ENCODE data around the gene LHCGR.
"Not testable (repeated sequence)": the region's sequence is repeated elsewhere in the genome, so short reads cannot be mapped to it uniquely, and the experiment has no call there.

LHCGR gene

GRCh38 chr2:48709096-48710034, 46.2 kb downstream of the LHCGR start:
- no peak for DNase-seq (ENCODE audit: low read depth in 2 of 2)

GRCh38 chr2:48707466-48707865, 48.1 kb downstream of the LHCGR start:
- DNase-seq (ENCODE audit: low read depth in 2 of 2): no peak

DNA sequence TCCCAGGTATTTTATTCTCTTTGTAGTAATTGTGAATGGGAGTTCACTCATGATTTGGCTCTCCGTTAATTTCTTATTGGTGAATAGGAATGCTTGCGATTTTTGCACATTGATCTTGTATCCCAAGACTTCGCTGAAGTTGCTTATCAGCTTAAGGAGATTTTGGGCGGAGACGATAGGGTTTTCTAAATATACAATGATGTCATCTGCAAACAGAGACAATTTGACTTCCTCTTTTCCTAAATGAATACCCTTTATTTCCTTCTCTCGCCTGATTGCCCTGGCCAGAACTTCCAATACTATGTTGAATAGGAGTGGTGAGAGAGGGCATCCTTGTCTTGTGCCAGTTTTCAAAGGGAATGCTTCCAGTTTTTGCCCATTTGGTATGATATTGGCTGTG, 51.9 kb downstream of the LHCGR start:
- not testable (repeated sequence) for DNase-seq (ENCODE audit: low read depth in 2 of 2)

DNA sequence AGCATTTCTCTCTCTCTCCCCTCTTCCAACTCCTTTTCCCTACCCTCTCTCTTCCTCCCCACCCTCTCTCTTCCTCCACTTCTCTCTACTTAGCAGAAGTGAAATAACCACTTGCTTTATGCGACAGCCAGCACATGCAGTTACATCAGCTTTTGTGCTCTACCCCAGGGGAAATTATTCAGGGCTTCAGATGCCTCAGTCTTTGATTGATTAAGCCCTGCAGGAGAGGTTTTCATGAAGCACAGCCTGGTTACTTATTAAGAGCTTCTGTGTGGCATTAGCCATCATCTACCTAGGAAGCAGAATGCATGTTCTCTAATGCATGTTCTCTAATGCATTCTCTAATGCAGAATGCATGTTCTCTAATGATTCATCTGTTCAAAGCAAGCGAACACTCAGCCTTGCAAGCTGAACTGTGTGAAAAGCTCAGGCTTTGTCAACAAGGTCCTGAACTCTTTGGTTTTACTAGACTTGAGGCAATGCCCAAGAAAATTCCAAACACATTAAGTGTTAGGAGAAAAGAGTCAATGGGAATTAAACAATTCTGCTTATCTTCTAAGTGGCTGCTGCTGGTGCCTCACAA, 56.1 kb downstream of the LHCGR start:
- DNase-seq (ENCODE audit: low read depth in 2 of 2): no peak

DNA sequence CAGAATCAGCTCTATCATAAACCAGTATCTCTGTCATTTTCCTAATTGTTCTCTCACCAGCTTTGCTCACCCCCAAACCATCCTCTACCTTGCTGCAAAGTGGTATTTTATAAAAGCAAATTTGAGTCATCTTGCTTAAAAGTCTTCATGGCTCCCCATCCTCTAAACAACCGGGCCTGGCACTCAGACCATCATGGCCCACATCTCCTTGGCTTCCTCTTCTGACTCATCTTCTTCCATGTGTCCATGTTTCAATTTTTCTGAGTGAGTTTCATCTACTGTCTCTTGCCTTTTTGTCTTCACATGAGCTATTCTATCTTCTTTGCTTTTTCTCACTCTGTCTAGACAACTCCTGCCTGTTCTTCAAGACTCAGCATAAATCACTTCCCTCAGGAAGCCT, 58.6 kb downstream of the LHCGR start:
- no peak for DNase-seq (ENCODE audit: low read depth in 2 of 2)

GRCh38 chr2:48695991-48696390, 59.5 kb downstream of the LHCGR start:
- DNase-seq (ENCODE audit: low read depth in 2 of 2): no peak

GRCh38 chr2:48694149-48694548, 61.4 kb downstream of the LHCGR start:
- no peak for DNase-seq (ENCODE audit: low read depth in 2 of 2)

- no peak for DNase-seq (ENCODE audit: low read depth in 2 of 2)
Measured at GRCh38 chr2:48693645-48694044, 61.9 kb downstream of the LHCGR start.

DNA sequence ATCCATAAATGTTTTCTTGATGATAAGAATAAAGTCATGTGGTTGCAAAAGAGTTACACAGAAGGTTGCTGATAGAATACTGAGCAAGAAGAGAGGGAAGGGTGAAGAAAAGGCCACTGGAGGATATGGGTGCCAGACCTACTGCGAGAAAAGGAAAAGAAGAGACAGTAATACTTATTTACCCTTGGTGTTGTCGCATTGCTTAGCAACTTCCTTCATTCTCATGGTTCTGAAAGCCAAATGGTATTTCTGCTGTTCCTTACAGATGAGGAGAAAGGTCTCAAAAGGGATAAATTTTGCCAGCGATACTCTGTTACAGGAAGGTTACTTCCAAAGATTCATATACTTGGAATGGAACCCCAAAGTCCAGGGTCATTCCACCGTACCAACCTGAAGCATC, 62.5 kb downstream of the LHCGR start:
- DNase-seq (ENCODE audit: low read depth in 2 of 2): no peak

DNA sequence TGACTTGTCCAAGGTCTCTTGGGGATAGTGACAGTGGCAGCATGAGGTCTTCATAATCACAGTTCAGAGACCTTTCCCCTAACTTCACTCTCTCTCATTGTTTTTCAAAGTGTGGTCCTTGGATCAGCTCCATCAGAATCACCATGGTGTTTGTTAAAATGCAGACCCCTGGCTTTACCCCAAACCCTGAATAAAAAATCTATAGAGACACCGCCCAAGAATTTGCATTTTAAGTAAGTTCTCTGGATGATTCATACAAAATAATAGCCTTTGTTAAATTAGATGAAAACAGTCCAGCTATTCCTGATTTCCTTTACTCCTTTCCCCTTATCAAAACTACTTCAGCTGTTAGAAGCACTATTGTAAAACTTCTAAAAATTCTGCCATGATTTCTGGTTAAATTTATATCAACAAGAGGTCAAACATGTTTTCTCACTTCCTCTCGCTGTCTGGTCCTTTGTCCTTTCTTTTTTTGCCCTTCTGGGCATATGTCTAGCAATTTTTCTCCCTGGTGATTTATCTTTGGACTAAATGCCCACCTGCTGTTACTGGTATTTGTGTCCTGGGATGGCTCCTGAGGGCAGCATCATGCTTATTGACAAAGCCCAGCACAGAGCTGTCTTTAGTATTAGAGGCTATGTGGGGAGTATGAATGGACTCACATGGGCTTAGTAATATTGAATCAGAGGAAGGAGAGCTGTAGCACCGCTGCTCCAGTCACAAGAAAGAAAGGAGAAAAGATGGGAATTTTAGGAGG, 63.4 kb downstream of the LHCGR start:
- no peak for DNase-seq (ENCODE audit: low read depth in 2 of 2)

DNA sequence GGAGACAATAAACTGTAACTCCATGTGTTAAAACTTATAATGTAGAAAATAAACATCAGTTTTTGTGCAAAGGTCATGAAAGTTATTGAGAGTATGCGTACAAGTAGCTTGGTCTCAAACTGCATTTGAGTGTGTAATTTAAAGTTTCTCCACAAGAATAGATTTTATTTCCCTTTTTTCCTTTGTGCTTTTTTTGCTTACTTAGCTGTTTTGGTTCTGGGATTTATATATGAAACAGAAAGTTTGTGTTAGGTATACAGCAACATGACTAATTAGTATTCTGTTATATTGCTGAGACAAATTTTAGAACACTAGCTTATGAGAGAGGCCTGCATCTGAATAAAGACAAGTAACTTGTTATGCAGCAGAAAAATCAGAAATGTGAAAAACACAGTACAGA, 70.4 kb downstream of the LHCGR start:
- DNase-seq (ENCODE audit: low read depth in 2 of 2): no peak

- DNase-seq (ENCODE audit: low read depth in 2 of 2): no peak
Measured at GRCh38 chr2:48677450-48677849, 78.1 kb downstream of the LHCGR start.

DNA sequence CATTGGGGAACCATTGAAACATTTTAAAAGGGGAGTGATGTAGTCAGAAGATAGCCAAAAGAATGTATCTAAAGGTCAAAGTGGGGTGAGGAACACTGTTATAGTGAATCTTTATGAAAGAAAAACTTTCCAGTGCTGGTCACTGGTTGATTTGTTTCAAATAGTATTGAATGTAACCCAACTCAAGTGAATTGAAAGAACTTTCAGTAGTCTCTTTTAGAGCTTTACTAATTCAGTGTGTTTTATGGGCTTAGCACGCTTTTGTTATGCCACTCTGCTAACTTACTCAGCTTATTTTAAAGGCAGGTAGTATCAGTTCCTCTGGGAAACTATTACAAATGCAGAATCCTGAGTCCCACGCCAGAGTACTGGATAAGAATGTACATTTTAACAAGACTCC, 80.6 kb downstream of the LHCGR start:
- DNase-seq (ENCODE audit: low read depth in 2 of 2): no peak

GRCh38 chr2:48673581-48673980, 81.9 kb downstream of the LHCGR start:
- DNase-seq (ENCODE audit: low read depth in 2 of 2): no peak

DNA sequence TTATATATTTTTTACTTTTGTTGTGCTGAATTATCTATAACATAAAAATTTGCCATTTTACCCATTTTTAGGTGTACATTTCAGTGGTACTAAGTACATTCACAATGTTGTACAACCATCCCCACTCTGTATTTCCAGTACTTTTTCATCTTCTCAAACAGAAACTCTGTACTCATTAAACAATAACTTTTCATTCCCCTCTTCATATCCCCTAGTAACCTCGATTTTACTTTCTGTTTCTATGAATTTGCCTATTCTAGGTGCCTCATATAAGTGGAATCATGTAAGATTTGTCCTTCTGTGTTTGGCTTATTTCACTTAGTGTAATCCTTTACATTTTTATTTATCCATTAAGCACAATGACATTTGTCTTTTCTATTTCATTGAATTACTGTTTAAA, 86.5 kb downstream of the LHCGR start:
- DNase-seq (ENCODE audit: low read depth in 2 of 2): no peak

GRCh38 chr2:48651158-48651790, 104.2 kb downstream of the LHCGR start:
- no peak for DNase-seq (ENCODE audit: low read depth in 2 of 2)

DNA sequence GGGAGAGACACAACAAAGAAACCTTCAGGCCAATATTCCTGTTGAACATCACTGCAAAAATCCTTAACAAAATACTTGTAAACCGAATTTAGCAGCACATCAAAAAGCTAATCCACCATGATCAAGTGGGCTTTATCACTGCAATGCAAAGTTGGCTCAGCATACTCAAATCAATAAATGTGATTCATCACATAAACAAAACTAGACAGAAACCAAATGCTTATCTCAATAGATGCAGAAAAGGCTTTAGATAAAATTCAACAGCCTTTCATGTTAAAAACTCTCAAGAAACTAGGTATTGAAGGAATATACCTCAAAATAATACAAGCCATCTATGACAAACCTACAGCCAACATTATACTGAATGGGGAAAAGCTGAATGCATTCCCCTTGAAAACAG, 117.3 kb downstream of the LHCGR start:
- no peak for DNase-seq (ENCODE audit: low read depth in 2 of 2)

Data from stimulated activated CD4-positive, alpha-beta T cell treated with anti-CD3 and anti-CD28 coated beads, Interleukin-12 subunit alpha, Interleukin-12 subunit beta, amount 100 ng/mL, for 24 hours (primary cell).